ENCODE results near the gene SMARCC2.

Gene SMARCC2

DNA sequence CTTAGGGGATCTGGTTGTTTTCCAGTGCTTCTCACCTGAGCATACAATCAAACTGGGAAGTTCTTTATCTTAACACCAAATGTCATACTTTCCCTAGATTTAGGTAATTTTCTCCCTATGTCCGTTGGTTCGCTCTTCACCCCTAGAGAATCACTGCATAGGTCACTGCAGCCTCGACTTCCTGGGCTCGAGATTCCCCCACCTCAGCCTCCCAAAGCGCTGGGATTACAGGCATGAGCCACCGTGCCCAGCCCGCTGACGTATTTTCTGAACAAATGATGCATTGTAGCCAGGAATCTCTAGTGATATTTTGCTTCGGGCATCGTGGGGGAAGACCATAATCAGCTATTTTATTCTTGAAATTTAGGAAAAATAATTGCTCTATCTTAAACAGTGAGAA, 74.0 kb downstream of the SMARCC2 start:
- DNase-seq (ENCODE audit: low read depth, low spot score), result no peak
- CTCF ChIA-PET, result interaction anchor here (0.8 to 6.2 kb wide), 6 partner anchors 11 to 139 kb away, joined by 3 to 51 read pairs (median 3); partner anchors contain the start of gene PA2G4
- POLR2A ChIA-PET, result interaction anchor here (0.6 to 4.7 kb wide), 3 partner anchors 11 to 68 kb away, joined by 4 to 49 read pairs (median 5); partner anchors contain the start of gene PA2G4

DNA sequence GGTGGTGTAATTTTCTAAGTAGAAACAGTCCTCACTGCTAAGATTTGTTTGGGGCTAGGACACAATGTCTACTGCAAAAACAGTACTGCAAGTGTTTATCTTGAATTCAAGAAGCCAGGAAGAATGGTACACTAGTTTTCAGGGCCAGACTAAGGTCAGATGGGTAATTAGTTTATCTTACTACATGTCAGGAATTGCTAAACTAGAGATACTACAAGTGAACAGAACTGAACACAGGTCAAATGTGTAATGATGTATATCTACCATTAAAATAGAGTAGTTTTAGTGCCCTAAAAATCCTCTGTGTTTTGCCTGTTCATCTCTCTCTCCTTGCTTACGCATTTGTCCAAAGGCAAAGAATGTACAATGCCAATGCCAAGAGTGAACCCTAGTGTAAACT, 75.2 kb downstream of the SMARCC2 start:
- CTCF ChIA-PET, result no interaction called here
- TF ChIP-seq, protein P1, sequence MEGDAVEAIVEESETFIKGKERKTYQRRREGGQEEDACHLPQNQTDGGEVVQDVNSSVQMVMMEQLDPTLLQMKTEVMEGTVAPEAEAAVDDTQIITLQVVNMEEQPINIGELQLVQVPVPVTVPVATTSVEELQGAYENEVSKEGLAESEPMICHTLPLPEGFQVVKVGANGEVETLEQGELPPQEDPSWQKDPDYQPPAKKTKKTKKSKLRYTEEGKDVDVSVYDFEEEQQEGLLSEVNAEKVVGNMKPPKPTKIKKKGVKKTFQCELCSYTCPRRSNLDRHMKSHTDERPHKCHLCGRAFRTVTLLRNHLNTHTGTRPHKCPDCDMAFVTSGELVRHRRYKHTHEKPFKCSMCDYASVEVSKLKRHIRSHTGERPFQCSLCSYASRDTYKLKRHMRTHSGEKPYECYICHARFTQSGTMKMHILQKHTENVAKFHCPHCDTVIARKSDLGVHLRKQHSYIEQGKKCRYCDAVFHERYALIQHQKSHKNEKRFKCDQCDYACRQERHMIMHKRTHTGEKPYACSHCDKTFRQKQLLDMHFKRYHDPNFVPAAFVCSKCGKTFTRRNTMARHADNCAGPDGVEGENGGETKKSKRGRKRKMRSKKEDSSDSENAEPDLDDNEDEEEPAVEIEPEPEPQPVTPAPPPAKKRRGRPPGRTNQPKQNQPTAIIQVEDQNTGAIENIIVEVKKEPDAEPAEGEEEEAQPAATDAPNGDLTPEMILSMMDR (IDR thresholded peaks at IDR 0.05; ENCODE audit: insufficient read depth, low read length, missing control alignments), result no peak
- no peak overlapping the region for H3K4me3 ChIP-seq (ENCODE audit: low read depth, low read length)
- POLR2A ChIA-PET, result interaction anchor here (4.7 kb wide), 1 partner anchor 9 kb away, joined by 49 read pairs; the partner anchor contains the start of gene PA2G4
- no peak for DNase-seq (ENCODE audit: low read depth, low spot score)

More for the DNA sequence above, 74.0 kb downstream of the SMARCC2 start:
- TF ChIP-seq, protein P1 (IDR thresholded peaks at IDR 0.05; ENCODE audit: insufficient read depth, low read length, missing control alignments), result no peak
- no peak overlapping the region for H3K4me3 ChIP-seq (ENCODE audit: low read depth, low read length)
